ENCODE data around the gene ADCY7. TPM values are rescaled to one million over a fixed set of nuclear protein-coding genes. Genes with fewer than 3 reads are reported as not detected.

The ADCY7 gene
- total and polyA plus RNA-seq, 9 of the 15 experiments (the other 6 are each of a cell fraction or from before 2014, with no cell fraction given): 2.3 to 108 (median 28.6) TPM

- no peak for TF ChIP-seq ETS1 (conservative IDR thresholded peaks at IDR 0.05; ENCODE audit: control insufficient read depth, low read depth, low read length)
- TF ChIP-seq RFX1 (IDR thresholded peaks at IDR 0.05): no peak
- no peak for TF ChIP-seq PRMT5 (CRISPR knock-in tag; IDR thresholded peaks at IDR 0.05)
- TF ChIP-seq SMARCC2 (IDR thresholded peaks at IDR 0.05; ENCODE audit: low read depth): no peak
- no peak for TF ChIP-seq RFX5 (IDR thresholded peaks at IDR 0.05; ENCODE audit: low read depth, low read length)
- TF ChIP-seq JUNB (CRISPR knock-in tag; conservative IDR thresholded peaks at IDR 0.05): no peak
- no peak for TF ChIP-seq TAF9B (IDR thresholded peaks at IDR 0.05; ENCODE audit: partially characterized antibody)
- TF ChIP-seq ZNF507 (tag; conservative IDR thresholded peaks at IDR 0.05): no peak
- TF ChIP-seq SPI1 (IDR thresholded peaks at IDR 0.05; ENCODE audit: borderline replicate concordance, low read depth, low read length): no peak
- no peak for TF ChIP-seq KHSRP (IDR thresholded peaks at IDR 0.05)
- no peak for TF ChIP-seq CTCFL (IDR thresholded peaks at IDR 0.05; ENCODE audit: borderline replicate concordance, insufficient read depth, low read depth, low read length, poor library complexity, severe bottlenecking)
- TF ChIP-seq MTA1 (IDR thresholded peaks at IDR 0.05; ENCODE audit: borderline replicate concordance): no peak
- no peak for TF ChIP-seq ZNF668 (CRISPR knock-in tag; IDR thresholded peaks at IDR 0.05)
- no peak for TF ChIP-seq ZNF121 (CRISPR knock-in tag; conservative IDR thresholded peaks at IDR 0.05)
- no peak for TF ChIP-seq PBX2 (CRISPR knock-in tag; IDR thresholded peaks at IDR 0.05; ENCODE audit: low read depth)
- TF ChIP-seq PBX2 (tag; conservative IDR thresholded peaks at IDR 0.05; ENCODE audit: low read depth): no peak
- TF ChIP-seq ZNF76 (CRISPR knock-in tag; IDR thresholded peaks at IDR 0.05; ENCODE audit: borderline replicate concordance): no peak
Observed at GRCh38 chr16:50311891-50312501, 45.6 kb downstream of the ADCY7 start (continued).
